ENCODE measurements around the gene INCA1.

DNA sequence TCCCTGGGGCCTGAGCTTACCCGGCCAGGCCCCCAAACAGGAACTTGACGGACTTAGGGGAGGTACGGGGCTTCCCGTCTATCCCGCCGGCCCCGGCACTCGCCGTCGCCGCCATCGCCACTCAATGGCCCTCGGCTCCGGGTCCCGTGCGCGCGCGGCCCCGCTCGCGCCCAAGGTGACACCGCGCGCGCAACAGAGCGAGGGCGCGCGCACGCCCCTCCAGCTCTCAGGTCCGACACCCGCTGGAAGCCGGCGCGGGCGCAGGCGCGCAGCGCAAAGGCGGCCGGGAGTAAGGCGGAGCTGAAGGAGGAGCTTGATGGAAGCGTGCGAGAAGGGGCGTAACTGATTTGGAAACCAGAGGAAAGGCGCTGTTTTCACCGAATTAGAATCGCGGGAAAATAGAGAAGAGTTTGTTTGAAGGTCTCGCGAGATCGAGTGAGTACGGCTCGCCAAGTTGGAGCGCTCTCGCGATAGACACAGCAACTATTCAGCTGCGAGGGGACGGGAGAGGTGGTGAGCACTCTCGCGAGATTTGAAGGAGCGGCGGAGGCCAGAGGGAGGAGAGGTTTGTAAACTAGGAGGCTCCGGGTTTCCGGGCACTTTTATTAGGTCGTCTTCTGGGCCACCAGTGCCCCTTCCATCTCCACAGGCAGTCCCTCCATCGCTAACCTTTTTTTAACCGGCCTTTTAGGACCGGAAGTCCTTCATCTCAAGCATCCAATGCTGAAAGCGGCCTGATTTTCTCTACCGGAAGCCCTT, 57.3 kb downstream of the INCA1 start, which contains the start of the genes RNF167 and SLC25A11:
- TF ChIP-seq POLR2A (IDR thresholded peaks at IDR 0.05; ENCODE audit: low read depth, low read length) (peak; percentile 80), SPI1 (IDR thresholded peaks at IDR 0.05; ENCODE audit: low read depth, low read length) (no peak), TAF1 (IDR thresholded peaks at IDR 0.05; ENCODE audit: low read depth, low read length) (peak; percentile 87), POLR2AphosphoS5 (IDR thresholded peaks at IDR 0.05; ENCODE audit: low read depth, low read length) (peak; percentile 64; the same call in 1 of the 2 replicates), PAX5 (IDR thresholded peaks at IDR 0.05; ENCODE audit: insufficient read depth, low read length, severe bottlenecking) (no peak)

All from GM12891 (cell line).